Measurements from ENCODE around the gene MYOM1.
"Not testable (repeated sequence)": the region's sequence is repeated elsewhere in the genome, so short reads cannot be mapped to it uniquely, and the experiment has no call there.

Gene MYOM1

GRCh38 chr18:3055816-3056215, 164.0 kb downstream of the MYOM1 start:
- DNase-seq (ENCODE audit: low read depth), result peak; percentile 38
- no peak overlapping the region for H3K4me3 ChIP-seq (ENCODE audit: low read depth, low read length)
- TF ChIP-seq, protein P1, sequence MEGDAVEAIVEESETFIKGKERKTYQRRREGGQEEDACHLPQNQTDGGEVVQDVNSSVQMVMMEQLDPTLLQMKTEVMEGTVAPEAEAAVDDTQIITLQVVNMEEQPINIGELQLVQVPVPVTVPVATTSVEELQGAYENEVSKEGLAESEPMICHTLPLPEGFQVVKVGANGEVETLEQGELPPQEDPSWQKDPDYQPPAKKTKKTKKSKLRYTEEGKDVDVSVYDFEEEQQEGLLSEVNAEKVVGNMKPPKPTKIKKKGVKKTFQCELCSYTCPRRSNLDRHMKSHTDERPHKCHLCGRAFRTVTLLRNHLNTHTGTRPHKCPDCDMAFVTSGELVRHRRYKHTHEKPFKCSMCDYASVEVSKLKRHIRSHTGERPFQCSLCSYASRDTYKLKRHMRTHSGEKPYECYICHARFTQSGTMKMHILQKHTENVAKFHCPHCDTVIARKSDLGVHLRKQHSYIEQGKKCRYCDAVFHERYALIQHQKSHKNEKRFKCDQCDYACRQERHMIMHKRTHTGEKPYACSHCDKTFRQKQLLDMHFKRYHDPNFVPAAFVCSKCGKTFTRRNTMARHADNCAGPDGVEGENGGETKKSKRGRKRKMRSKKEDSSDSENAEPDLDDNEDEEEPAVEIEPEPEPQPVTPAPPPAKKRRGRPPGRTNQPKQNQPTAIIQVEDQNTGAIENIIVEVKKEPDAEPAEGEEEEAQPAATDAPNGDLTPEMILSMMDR (conservative IDR thresholded peaks at IDR 0.05; ENCODE audit: low read depth, low read length), result no peak

- no peak overlapping the region for H3K4me3 ChIP-seq (ENCODE audit: low read depth, low read length)
- peak; percentile 43 for DNase-seq (ENCODE audit: low read depth)
- TF ChIP-seq, protein P1 (conservative IDR thresholded peaks at IDR 0.05; ENCODE audit: low read depth, low read length), result no peak
These were observed 164.5 kb downstream of the MYOM1 start for GRCh38 chr18:3055186-3055728.

DNA sequence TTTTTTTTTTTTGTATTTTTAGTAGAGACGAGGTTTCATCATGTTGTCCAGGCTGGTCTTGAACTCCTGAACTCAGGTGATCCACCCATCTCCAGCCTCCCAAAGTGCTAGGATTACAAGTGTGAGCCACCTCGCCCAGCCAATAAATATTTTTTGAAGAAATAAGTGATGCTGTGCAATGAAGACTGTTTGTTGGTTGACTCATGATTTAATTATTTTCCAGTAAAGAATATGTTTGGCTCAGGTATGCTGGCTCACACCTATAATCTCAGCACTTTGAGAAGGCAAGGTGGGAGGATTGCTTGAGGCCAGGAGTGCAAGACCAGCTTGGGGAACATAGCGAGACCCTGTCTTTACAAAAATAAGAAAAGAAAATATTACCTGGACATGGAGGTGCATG, 165.0 kb downstream of the MYOM1 start:
- DNase-seq (ENCODE audit: low read depth), result no peak
- TF ChIP-seq, protein P1 (conservative IDR thresholded peaks at IDR 0.05; ENCODE audit: low read depth, low read length), result no peak
- no peak overlapping the region for H3K4me3 ChIP-seq (ENCODE audit: low read depth, low read length)

DNA sequence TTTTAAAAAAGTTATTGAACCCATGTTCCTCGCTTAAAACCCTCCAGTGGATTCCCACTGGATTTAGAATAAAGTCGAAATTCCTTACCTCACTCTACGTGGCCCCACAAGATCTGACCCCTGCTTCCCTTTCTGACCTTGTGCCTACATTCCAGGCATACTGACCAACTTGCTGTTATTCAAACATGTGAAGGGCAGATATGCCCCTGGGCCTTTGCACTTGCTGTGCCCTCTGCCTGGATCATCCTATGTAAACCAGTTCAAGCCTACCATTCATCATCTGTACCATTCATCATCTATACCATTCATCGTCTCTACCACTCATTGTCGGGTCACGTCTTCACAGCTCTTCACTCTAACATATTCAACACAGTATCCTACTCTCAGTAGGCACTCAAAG, 165.6 kb downstream of the MYOM1 start:
- TF ChIP-seq, protein P1 (conservative IDR thresholded peaks at IDR 0.05; ENCODE audit: low read depth, low read length), result no peak
- H3K4me3 ChIP-seq (ENCODE audit: low read depth, low read length), result no peak overlapping the region
- no peak for DNase-seq (ENCODE audit: low read depth)

DNA sequence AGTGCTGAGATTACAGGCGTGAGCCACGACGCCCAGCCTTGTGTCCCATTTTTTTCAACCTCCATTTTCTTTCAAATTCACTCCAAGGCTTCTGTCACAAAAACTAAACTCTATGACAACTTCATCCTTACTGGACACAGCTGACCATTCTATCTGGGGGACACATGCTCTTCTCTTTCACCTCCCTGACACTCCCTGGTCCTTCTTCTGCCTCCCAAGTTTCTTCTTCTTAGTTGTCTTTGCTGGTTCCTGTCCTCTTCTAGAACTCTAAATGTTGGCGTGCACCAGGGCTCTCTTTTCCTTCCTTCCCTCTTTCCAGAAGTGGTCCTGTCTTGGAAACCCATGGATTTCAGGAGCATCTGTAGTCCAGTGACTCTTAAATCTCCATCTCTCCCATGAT, 166.7 kb downstream of the MYOM1 start:
- H3K4me3 ChIP-seq (ENCODE audit: low read depth, low read length), result no peak overlapping the region
- TF ChIP-seq, protein P1 (conservative IDR thresholded peaks at IDR 0.05; ENCODE audit: low read depth, low read length), result no peak
- no peak for DNase-seq (ENCODE audit: low read depth)

DNA sequence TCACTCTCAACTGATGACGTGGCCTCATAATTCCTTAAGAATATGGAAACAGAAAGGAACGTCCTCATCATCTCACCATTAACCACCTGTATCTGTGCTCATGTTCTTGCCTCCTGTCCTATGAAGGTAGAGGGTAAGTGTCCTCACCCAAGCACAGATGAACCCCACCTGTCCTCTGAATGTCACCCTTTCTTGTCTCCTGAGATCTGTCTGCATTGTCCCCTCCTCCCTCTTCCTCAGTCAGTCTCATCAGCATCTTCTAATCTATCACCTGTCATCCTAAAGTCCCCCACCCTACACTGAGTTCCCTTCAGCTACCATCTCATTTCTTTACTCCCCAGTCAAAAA, 167.4 kb downstream of the MYOM1 start:
- DNase-seq (ENCODE audit: low read depth), result no peak
- TF ChIP-seq, protein P1 (conservative IDR thresholded peaks at IDR 0.05; ENCODE audit: low read depth, low read length), result no peak
- H3K4me3 ChIP-seq (ENCODE audit: low read depth, low read length), result no peak overlapping the region

- TF ChIP-seq, protein P1 (conservative IDR thresholded peaks at IDR 0.05; ENCODE audit: low read depth, low read length), result no peak
- no peak for DNase-seq (ENCODE audit: low read depth)
- H3K4me3 ChIP-seq (ENCODE audit: low read depth, low read length), result no peak overlapping the region
These were observed 167.9 kb downstream of the MYOM1 start for GRCh38 chr18:3051718-3052410.

DNA sequence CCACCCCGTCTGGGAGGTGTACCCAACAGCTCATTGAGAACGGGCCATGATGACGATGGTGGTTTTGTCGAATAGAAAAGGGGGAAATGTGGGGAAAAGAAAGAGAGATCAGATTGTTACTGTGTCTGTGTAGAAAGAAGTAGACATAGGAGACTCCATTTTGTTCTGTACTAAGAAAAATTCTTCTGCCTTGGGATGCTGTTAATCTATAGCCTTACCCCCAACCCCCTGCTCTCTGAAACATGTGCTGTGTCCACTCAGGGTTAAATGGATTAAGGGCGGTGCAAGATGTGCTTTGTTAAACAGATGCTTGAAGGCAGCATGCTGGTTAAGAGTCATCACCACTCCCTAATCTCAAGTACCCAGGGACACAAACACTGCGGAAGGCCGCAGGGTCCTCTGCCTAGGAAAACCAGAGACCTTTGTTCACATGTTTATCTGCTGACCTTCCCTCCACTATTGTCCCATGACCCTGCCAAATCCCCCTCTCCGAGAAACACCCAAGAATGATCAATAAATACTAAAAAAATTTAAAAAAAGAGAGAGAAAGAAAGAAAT, 169.8 kb downstream of the MYOM1 start:
- not testable (repeated sequence) for H3K4me3 ChIP-seq (ENCODE audit: low read depth, low read length); DNase-seq (ENCODE audit: low read depth)

All from choroid plexus epithelial cell (primary cell).